Gastroesophageal sphincter (tissue), 3 donors: ENCODE data around the gene LYL1.

Experiments
- EP300 ChIP-seq: sonication (generic); formaldehyde crosslinking; IDR thresholded peaks from one replicate; pipeline ENCODE4 v1.6.1; 2017; ENCODE audit warnings: antibody characterized with exemption, mild to moderate bottlenecking
- TF ChIP-seq, protein P1 (sequence below), 4 experiments: fragments of 200-600 bp in 2 of 4; fragments of 450-650 bp in 2 of 4; sonication (generic) in 1 of 4; IDR thresholded peaks; one replicate each; pipeline ENCODE4 v1.5.1; 2017 to 2019; ENCODE audit warnings: antibody characterized with exemption in 4 of 4, mild to moderate bottlenecking in 2 of 4, moderate library complexity in 2 of 4

GRCh38 chr19:13053761-13054625 is 48.7 kb downstream of the LYL1 start:
- TF ChIP-seq EP300 = no peak
- TF ChIP-seq, protein P1, sequence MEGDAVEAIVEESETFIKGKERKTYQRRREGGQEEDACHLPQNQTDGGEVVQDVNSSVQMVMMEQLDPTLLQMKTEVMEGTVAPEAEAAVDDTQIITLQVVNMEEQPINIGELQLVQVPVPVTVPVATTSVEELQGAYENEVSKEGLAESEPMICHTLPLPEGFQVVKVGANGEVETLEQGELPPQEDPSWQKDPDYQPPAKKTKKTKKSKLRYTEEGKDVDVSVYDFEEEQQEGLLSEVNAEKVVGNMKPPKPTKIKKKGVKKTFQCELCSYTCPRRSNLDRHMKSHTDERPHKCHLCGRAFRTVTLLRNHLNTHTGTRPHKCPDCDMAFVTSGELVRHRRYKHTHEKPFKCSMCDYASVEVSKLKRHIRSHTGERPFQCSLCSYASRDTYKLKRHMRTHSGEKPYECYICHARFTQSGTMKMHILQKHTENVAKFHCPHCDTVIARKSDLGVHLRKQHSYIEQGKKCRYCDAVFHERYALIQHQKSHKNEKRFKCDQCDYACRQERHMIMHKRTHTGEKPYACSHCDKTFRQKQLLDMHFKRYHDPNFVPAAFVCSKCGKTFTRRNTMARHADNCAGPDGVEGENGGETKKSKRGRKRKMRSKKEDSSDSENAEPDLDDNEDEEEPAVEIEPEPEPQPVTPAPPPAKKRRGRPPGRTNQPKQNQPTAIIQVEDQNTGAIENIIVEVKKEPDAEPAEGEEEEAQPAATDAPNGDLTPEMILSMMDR (IDR thresholded peaks at IDR 0.05) = no peak
